ENCODE data around the gene ZCCHC8. TPM values are rescaled to one million over a fixed set of nuclear protein-coding genes. Genes with fewer than 3 reads are reported as not detected.

Gene ZCCHC8
- polyA plus RNA-seq, 2 of the 4 experiments (the other 2 are of a cell fraction): 20.9 to 40.1 TPM

DNA sequence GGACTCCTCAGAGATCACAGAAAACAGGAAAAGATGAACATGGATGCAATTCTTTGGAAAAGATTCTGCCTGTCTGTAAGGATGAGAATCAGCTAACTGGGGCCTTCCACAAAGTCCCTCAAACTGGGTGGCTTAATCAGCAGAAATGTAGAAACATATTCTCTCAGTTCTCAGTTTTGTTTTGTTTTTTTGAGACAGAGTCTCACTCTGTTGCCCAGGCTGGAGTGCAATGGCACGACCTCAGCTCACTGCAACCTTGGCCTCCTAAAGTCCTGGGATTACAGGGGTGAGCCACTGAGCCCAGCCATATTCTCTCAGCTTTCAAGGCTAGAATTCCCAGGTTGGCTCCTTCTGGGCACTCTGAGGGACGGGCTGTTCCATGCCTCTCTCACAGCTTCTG, 40.1 kb downstream of the ZCCHC8 start (continued):
- TF ChIP-seq HES2 (IDR thresholded peaks at IDR 0.05): no peak

- no peak for FAIRE-seq
- CTCF ChIA-PET: interaction anchor here (0.7 to 3.2 kb wide), 4 partner anchors 12 to 307 kb away, joined by 3 to 12 read pairs (median 6); partner anchors contain the start of gene CLIP1
- Histone ChIP-seq H3K4me1 (peaks cover 29% of the 10 kb centered on the region), H3K4me2 (no peak overlapping the region), H3K27ac (peak overlapping the region in 1 of 2 experiments; percentile 63; a peak in 2 of 6 replicates), H3K9me3 (no peaks in the 10 kb centered on the region), H3K4me3 (no peak overlapping the region)
- no peak for TF ChIP-seq RAD21 (conservative IDR thresholded peaks at IDR 0.05 in 1 of 2, IDR thresholded peaks at IDR 0.05 in 1 of 2)
- no peak for TF ChIP-seq TFCP2L1 (CRISPR knock-in tag; IDR thresholded peaks at IDR 0.05)
- TF ChIP-seq ZC3H11A (IDR thresholded peaks at IDR 0.05): no peak
- no peak for TF ChIP-seq CHD4 (IDR thresholded peaks at IDR 0.05; ENCODE audit: borderline replicate concordance)
- no peak for TF ChIP-seq RCOR1 (IDR thresholded peaks at IDR 0.05; ENCODE audit: low read depth, low read length)
- TF ChIP-seq POLR2A (IDR thresholded peaks at IDR 0.05; ENCODE audit: low read length): no peak
- TF ChIP-seq KDM5A (IDR thresholded peaks at IDR 0.05): no peak
- ATAC-seq: no peak
- WGBS (ENCODE audit: missing lambda C conversion rate): 84% methylated on average over 7 of the region's 7 CpGs
- POLR2A ChIA-PET: no interaction called here
- DNase-seq (ENCODE audit: low read depth in 1 of 2, low spot score in 1 of 2): no peak
Observed at GRCh38 chr12:122460061-122460460, 40.7 kb downstream of the ZCCHC8 start.

DNA sequence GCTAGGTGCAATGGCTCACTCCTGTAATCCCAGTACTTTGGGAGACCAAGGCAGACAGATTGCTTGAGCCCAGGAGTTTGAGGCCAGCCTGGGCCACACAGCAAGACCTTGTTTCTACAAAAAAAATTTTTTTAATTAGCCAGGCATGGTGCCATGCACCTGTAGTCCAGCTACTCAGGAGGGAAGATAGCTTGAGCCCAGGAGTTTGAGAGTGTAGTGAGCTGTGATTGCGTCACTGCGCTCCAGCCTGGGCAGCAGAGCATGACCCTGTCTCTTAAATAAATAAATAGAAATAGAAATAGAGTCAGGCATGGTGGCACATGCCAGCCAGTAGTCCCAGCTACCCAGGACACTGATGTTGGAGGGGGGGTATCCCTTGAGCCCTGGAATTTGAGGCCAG, 41.5 kb downstream of the ZCCHC8 start:
- DNase-seq (ENCODE audit: low read depth in 1 of 2, low spot score in 1 of 2) (no peak), ATAC-seq (no peak), FAIRE-seq (no peak)
- H3K27ac ChIP-seq: peak overlapping the region in 1 of 2 experiments; percentile 36; a peak in 3 of 6 replicates
- POLR2A ChIA-PET: interaction anchor here (0.6 kb wide), 1 partner anchor 108 kb away, joined by 6 read pairs; no protein-coding TSS in a partner anchor
- H3K4me2 ChIP-seq: peak overlapping the region; percentile 39; the same call in 2 of the 3 replicates
- WGBS (ENCODE audit: missing lambda C conversion rate): 92% methylated on average over 2 of the region's 2 CpGs
- TF ChIP-seq, protein P1, sequence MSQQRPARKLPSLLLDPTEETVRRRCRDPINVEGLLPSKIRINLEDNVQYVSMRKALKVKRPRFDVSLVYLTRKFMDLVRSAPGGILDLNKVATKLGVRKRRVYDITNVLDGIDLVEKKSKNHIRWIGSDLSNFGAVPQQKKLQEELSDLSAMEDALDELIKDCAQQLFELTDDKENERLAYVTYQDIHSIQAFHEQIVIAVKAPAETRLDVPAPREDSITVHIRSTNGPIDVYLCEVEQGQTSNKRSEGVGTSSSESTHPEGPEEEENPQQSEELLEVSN (IDR thresholded peaks at IDR 0.05; ENCODE audit: borderline replicate concordance, low read depth): no peak
- TF ChIP-seq RNF2 (IDR thresholded peaks at IDR 0.05; ENCODE audit: borderline replicate concordance, low read depth) (no peak), CEBPB (IDR thresholded peaks at IDR 0.05) (peak; percentile 62 to 89)
- H3K4me3 ChIP-seq: no peak overlapping the region
- CTCF ChIA-PET: no interaction called here
- no peaks in the 10 kb centered on the region for H3K9me3 ChIP-seq
- H3K4me1 ChIP-seq: peaks cover 23% of the 10 kb centered on the region; the same call in 2 of the 3 replicates

GRCh38 chr12:122458105-122459035, 42.4 kb downstream of the ZCCHC8 start:
- H3K4me3 ChIP-seq: no peak overlapping the region
- ATAC-seq (no peak), FAIRE-seq (no peak), DNase-seq (ENCODE audit: low read depth in 1 of 2, low spot score in 1 of 2) (no peak)
- CTCF ChIA-PET: interaction anchor here (0.6 to 1.1 kb wide), 2 partner anchors 13 to 564 kb away, joined by 3 to 5 read pairs; no protein-coding TSS in a partner anchor
- peaks cover 21% of the 10 kb centered on the region; the same call in 2 of the 3 replicates for H3K4me1 ChIP-seq
- no peak overlapping the region for H3K4me2 ChIP-seq
- H3K27ac ChIP-seq: peak overlapping the region in 1 of 2 experiments; percentile 52; a peak in 1 of 6 replicates
- TF ChIP-seq FOXS1 (CRISPR knock-in tag; IDR thresholded peaks at IDR 0.05) (no peak), ZC3H11A (IDR thresholded peaks at IDR 0.05) (peak; percentile 73)
- H3K9me3 ChIP-seq: no peaks in the 10 kb centered on the region
- 96% methylated on average over 17 of the region's 17 CpGs for WGBS (ENCODE audit: missing lambda C conversion rate)
- POLR2A ChIA-PET: interaction anchor here (0.6 kb wide), 1 partner anchor 108 kb away, joined by 6 read pairs; no protein-coding TSS in a partner anchor

- peak overlapping the region in 1 of 2 experiments; percentile 52; a peak in 2 of 6 replicates for H3K27ac ChIP-seq
- no peak for ATAC-seq
- TF ChIP-seq NR3C1 (IDR thresholded peaks at IDR 0.05) (no peak), SMC3 (IDR thresholded peaks at IDR 0.05) (no peak), MYC (IDR thresholded peaks at IDR 0.05; ENCODE audit: borderline replicate concordance, low read length) (no peak), RARB (CRISPR knock-in tag; IDR thresholded peaks at IDR 0.05) (no peak), NFE2L2 (conservative IDR thresholded peaks at IDR 0.05; ENCODE audit: low read length) (no peak), HEYL (CRISPR knock-in tag; IDR thresholded peaks at IDR 0.05) (no peak), REST (IDR thresholded peaks at IDR 0.05) (no peak), POLR2AphosphoS2 (conservative IDR thresholded peaks at IDR 0.05; ENCODE audit: low read length) (no peak), BHLHE40 (IDR thresholded peaks at IDR 0.05; ENCODE audit: low read depth, low read length) (no peak)
- TF ChIP-seq, protein P2, sequence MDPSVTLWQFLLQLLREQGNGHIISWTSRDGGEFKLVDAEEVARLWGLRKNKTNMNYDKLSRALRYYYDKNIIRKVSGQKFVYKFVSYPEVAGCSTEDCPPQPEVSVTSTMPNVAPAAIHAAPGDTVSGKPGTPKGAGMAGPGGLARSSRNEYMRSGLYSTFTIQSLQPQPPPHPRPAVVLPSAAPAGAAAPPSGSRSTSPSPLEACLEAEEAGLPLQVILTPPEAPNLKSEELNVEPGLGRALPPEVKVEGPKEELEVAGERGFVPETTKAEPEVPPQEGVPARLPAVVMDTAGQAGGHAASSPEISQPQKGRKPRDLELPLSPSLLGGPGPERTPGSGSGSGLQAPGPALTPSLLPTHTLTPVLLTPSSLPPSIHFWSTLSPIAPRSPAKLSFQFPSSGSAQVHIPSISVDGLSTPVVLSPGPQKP (IDR thresholded peaks at IDR 0.05; ENCODE audit: low read depth, low read length): no peak
- no peak for FAIRE-seq
- no peak overlapping the region for H3K4me2 ChIP-seq
- ChIA-PET POLR2A (no interaction called here), CTCF (interaction anchor here (0.6 to 1.1 kb wide), 3 partner anchors 14 to 563 kb away, joined by 3 to 5 read pairs (median 3); no protein-coding TSS in a partner anchor)
- WGBS (ENCODE audit: missing lambda C conversion rate): 72% methylated on average over 2 of the region's 2 CpGs
- no peak for DNase-seq (ENCODE audit: low read depth in 1 of 2, low spot score in 1 of 2)
- no peaks in the 10 kb centered on the region for H3K9me3 ChIP-seq
- H3K4me1 ChIP-seq: peaks cover 21% of the 10 kb centered on the region; the same call in 2 of the 3 replicates
- H3K4me3 ChIP-seq: no peak overlapping the region
Observed at GRCh38 chr12:122457627-122458026, 43.1 kb downstream of the ZCCHC8 start.
